H1 (cell line): ENCODE data around the gene USP20.

ENCODE experiments used
- CREB1 ChIP-seq: IDR thresholded peaks from 2 replicates; pipeline ENCODE4 v1.6.1; 2012; ENCODE audit warnings: inconsistent platforms
- CTCF ChIP-seq, 3 experiments: IDR thresholded peaks; 1 replicate in 2 of 3; 2 replicates in 1 of 3; pipeline versions ENCODE4 v1.5.1 to v1.6.1; 2011; ENCODE audit warnings: low read length in 3 of 3, mild to moderate bottlenecking in 3 of 3, inconsistent platforms in 2 of 3, low read depth in 1 of 3, moderate library complexity in 1 of 3; ENCODE audit not compliant: insufficient read depth in 1 of 3; ENCODE audit errors: control extremely low read depth in 1 of 3
- EGR1 ChIP-seq: IDR thresholded peaks from 2 replicates; pipeline ENCODE4 v1.6.1; 2011; ENCODE audit warnings: low read depth, low read length, borderline replicate concordance
- KDM5A ChIP-seq: fragments of 200-600 bp; IDR thresholded peaks from 2 replicates; pipeline ENCODE4 v1.7.1; 2012; ENCODE audit warnings: mild to moderate bottlenecking, low read length, inconsistent platforms, mixed read lengths
- POLR2A ChIP-seq, 2 experiments: IDR thresholded peaks; 1 replicate in 1 of 2; 2 replicates in 1 of 2; pipeline ENCODE4 v1.6.1; 2011; ENCODE audit warnings: low read depth in 2 of 2, low read length in 2 of 2, mild to moderate bottlenecking in 2 of 2; ENCODE audit errors: control extremely low read depth in 1 of 2
- POLR2AphosphoS5 ChIP-seq: IDR thresholded peaks from 2 replicates; pipeline ENCODE4 v1.6.1; 2011; ENCODE audit warnings: low read depth, low read length
- USF2 ChIP-seq: IDR thresholded peaks from 2 replicates; pipeline ENCODE4 v1.6.1; 2011; ENCODE audit warnings: low read length, improper control_type of control experiment
- ZNF274 ChIP-seq: IDR thresholded peaks from 2 replicates; pipeline ENCODE4 v1.7.0; 2012; ENCODE audit warnings: low read length, borderline replicate concordance; ENCODE audit errors: extremely low read depth

- no peak for TF ChIP-seq CTCF (IDR thresholded peaks at IDR 0.05; ENCODE audit: control extremely low read depth in 1 of 3, insufficient read depth in 1 of 3, low read depth in 1 of 3, low read length in 3 of 3)
- no peak for TF ChIP-seq POLR2A (IDR thresholded peaks at IDR 0.05; ENCODE audit: control extremely low read depth in 1 of 2, low read depth in 2 of 2, low read length in 2 of 2)
- no peak for TF ChIP-seq EGR1
- TF ChIP-seq USF2, result no peak
- no peak for TF ChIP-seq CREB1
- no peak for TF ChIP-seq ZNF274
- no peak for TF ChIP-seq KDM5A
- TF ChIP-seq POLR2AphosphoS5, result no peak
Measured at GRCh38 chr9:129826344-129826743, 8.9 kb upstream of the USP20 start.
